HG03575 (cell line): ENCODE measurements around the gene SLC16A3.
"Not testable (repeated sequence)": the region's sequence is repeated elsewhere in the genome, so short reads cannot be mapped to it uniquely, and the experiment has no call there.

ENCODE experiments used
- ATAC-seq: cut with Tn5 transposase; IDR thresholded peaks from one replicate; pipeline ENCODE4 v1.9.1; 2021; ENCODE audit not compliant: unreplicated experiment, insufficient number of reproducible peaks, low FRiP score; ENCODE audit errors: extremely low read depth

Gene SLC16A3

DNA sequence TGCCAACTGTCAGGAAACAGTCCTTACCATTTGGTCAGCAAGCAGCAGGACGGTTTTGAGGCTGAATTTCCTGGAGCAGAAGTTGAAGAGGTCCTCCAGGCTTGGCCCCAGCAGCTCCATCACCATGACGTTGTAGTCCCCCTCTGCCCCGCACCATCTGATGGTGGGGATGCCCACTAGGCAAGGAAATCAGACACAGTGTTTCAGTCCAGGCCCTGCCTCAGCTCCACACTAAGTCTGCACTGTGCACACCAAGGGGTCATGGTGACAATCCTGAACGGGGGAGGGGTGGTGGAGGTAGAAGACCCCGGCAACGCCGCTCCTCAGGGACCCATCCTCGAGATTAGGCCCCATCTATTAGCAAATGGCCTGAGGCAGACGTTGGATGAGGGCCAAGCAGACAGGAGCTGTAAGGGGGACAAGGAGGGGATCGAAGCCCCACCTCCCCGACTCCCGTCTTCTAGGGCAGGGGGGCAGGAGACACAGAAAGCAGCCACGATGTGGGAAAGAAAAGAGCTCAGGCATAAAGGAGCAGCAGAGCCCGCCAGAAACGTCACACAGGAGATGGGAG, 26.6 kb downstream of the SLC16A3 start:
- ATAC-seq: no peak

DNA sequence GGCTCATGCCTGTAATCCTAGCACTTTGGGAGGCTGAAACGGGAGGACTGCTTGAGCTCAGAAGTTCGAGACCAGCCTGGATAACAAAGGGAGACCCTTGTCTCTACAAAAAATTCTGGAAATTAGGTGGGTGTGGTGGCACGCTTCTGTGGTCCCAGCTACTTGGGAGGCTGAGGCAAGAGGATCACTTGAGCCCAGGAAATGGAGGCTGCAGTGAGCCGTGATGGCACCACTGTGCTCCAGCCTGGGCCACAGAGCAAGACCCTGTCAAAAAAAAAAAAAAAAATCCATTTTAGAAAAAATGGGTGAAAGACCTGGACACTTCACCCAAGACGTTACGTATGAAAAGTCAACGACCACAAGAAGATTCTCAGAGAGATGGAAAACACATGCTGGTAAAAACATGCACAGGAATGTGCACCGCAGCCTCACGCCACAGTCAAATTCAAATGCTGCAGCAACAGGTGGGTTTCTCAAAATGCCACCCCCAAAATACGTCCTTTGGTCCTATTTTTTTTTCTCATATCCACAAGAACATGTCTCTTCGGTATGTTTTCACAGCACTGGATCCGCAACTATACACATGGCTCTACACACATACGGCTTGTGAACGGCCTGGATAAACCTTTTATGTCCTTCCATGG, 27.5 kb downstream of the SLC16A3 start:
- no peak for ATAC-seq

DNA sequence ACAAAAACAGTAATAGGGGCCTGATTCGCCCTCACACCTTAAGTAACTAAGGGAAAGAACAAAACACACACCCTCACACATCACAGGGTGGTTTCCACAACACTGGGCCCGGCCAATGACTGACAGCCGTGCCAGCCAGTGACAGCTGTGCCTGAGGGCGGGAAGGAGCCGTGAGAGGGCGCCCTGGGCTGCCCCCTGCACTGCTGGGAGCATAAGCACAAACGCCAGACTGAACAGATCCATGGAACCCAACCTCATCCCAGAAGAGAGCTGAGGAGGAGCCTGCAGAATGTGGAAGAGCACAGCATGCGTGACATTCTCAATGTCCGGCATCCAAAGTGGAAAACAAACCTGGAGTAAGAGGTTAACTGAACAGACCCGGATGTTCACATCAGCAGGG, 28.6 kb downstream of the SLC16A3 start:
- no peak for ATAC-seq

DNA sequence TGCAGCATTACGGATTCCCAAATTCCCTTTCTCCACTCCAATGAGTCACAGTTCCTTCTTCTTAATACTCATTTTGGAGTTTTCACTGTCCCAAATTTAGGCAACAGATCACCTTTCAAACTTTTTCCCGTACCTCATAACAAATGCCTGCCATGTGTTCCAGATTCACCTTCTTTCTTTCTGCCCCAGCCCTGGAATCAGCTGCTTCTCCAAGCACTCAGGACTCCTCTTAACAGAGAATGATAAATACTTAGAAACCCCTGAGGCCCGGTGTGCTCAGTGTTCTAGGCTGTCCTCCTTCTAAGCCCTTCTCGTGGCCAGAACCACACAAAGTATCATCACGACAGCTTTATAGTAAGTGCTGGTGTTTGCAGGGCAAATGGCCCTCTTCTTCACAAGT, 29.7 kb downstream of the SLC16A3 start:
- no peak for ATAC-seq

DNA sequence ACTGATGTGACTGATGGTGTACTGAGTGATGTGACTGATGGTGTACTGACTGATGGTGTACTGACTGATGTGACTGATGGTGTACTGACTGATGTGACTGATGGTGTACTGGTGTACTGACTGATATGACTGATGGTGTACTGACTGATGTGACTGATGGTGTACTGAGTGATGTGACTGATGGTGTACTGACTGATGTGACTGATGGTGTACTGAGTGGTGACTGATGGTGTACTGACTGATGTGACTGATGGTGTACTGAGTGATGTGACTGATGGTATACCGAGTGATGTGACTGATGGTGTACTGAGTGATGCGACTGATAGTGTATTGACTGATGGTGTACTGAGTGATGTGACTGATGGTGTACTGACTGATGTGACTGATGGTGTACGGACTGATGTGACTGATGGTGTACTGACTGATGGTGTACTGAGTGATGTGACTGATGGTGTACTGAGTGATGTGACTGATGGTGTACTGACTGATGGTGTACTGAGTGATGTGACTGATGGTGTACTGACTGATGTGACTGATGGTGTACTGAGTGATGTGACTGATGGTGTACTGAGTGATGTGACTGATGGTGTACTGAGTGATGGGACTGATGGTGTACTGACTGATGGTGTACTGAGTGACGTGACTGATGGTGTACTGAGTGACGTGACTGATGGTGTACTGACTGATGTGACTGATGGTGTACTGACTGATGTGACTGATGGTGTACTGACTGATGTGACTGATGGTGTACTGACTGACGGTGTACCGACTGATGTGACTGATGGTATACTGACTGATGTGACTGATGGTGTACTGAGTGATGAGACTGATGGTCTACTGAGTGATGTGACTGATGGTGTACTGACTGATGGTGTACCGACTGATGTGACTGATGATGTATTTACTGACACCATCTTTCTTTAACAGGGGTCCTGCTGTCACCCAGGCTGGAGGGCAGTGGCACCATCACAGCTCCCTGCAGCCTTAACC, 31.4 kb downstream of the SLC16A3 start:
- not testable (repeated sequence) for ATAC-seq

DNA sequence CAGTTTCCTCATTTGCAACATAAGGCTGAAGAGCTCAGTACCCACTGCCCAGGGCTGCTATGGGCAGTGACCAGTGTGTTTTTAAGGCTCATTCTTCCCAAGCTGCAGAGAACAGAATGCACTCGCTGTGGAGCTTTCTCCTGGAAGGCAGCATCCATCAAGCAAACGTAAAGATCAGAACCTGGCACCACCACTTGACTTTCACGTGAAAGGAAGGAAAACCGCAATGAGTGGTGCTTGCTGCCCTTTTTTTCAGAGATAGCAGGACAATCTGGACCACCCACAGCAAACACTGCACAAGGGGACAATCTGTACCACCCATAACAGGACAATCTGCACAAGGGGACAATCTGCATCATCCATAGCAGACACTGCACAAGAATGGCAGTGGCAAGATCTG, 33.5 kb downstream of the SLC16A3 start:
- ATAC-seq: no peak

DNA sequence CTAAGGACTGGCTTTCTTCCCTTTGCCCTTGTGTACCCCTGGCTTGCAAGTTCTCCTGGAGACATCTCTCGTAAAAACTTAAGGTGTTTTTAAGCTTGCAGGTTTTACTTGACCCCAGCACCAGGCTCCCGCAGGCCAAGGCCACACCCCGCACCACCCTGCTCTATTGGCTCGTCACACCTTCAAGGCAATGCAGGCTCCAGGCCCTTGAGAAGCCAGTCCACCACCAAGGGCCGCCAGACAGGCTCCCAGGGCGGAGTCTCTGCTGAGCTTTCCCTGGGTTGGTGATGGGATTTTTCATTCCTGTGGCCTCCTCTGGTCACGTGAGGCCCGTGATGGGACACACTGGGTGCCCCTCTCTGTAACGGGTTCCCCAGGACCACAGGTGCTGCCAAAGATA, 34.8 kb downstream of the SLC16A3 start:
- no peak for ATAC-seq

DNA sequence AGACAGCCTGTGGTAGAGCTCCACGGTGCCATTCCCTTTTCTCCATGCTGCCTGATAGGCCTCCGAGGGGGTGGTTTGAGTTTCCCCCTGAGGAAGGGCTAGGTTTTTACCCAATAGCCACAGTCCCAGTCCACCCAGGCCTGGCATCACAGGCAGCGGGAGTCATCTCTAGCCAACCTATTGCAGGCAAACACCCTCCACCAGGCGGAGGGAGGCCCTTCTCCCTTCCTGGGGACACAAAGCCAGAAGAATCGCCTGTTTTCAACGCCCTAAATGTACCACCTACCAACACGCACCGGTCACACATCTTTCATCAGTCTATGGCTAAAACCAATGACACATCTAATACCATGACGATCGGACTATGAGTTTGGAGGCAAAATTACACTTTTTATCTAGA, 37.3 kb downstream of the SLC16A3 start:
- ATAC-seq: no peak

DNA sequence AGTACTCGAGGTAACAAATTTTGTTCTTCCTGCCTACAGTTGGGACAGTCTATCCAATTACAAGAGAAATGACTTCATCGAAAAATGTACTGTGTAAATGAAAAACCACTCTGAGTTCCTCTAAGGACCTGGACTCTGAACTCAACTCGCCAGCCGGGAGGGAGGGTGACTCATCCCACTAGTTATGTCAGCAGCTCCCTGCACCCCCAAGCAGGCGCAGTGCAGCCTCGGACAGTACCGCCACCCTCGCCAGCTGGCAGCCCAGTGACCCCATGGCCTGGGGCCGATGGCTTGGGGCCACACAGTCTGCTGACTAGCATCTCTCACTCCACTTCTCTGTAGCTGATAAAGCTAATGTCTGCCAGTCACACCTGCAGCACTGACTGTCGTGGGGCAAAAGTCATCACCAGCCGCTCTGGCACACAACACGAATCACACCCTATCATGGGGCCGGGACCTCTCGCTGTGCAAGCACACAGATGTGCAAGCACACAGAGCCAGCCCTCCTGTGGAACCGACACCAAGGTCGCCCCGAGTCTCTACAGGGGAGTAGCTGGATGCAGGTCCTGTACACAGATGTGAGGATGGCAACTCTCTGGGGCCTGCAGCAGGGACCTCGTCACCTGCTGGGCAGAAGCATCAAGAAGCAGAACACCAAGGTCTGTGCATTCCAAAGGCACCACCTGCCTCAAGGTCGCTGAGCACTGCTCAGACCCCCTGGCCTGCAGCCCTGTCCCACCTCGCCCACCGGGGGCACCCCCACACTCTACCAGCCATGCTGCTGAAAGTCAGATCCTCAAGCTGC, 38.9 kb downstream of the SLC16A3 start:
- no peak for ATAC-seq

DNA sequence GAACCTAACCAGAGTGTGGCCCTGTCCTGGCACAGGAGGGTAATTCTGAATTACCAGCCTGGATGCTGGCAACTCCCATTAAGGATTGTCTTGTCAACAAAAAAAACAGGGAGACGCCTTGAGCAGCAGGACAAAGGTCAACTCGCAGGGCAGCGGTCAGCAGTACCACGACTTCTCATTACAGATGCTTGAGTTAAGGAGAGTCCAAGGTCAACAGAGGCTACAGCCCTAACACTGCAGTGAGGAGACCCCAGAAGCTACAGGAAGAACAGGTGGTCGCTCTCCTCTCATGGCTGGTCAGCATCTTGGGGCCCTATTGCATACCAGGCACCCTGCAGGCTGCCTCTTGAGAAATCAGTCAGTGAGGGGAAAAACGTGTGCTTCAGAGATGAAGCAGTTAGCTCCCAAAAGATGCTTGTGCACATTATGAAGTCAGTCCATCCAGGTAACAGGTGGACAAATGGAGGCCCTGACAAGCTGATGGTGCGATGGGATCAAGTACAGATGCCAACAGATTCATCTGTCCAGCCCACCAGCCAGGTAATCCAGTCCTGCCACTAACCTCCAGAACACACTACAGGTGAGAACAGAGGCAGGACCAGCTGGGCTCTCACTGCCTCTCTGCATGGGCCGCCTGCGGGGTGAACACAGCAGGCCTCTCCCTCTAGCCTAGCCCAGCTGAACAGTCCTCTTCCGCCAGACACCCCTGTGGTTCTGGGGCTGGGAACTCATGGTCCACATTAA, 40.5 kb downstream of the SLC16A3 start:
- ATAC-seq: no peak

DNA sequence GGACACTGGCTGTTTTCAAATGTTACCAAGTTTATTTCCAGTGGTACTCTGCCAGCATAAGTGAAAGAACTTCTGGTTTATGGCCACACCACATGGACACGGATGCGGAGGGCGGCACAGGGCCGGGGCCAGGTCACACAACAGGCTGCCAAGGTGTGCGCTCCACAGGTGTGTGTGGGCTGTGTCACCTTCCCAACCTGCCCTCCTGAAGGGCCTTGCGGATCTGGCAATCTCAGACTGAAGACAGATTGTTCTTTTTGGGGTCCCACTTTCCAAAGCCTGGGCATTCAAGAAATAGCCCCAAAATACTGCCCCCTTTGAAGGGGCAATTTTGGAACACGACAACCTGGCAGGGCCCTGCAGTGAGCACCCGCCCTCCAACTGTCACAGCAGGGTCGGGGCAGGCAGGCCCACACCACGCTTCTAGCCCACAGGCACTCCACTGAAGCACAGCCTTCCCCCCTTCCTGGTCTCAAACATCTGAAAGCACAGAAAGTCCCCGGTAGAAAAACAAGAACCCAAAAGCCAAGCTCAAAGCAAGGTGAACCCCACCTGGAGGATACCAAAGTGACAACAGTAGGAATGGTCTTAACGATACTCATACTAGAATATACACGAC, 41.1 kb downstream of the SLC16A3 start:
- ATAC-seq: no peak

DNA sequence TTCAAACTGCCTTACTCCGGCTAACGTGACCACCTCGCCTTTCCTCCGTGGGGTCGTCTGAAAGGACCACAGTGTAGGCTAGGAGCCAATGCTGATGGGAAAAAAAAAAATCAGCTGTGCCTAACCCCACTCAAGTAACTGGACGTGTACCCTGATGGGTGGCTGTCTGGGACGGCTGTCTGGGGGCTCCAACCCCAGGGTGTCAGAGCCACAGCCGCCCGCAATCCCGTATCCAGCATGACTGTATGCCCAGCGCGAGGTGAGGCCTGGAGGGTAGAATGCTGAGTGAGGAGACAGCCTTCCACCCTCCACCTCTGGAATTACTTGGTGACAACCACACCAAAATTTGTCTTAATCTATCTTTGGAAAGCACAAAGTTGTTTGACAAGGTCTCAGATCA, 41.8 kb downstream of the SLC16A3 start:
- ATAC-seq: no peak

DNA sequence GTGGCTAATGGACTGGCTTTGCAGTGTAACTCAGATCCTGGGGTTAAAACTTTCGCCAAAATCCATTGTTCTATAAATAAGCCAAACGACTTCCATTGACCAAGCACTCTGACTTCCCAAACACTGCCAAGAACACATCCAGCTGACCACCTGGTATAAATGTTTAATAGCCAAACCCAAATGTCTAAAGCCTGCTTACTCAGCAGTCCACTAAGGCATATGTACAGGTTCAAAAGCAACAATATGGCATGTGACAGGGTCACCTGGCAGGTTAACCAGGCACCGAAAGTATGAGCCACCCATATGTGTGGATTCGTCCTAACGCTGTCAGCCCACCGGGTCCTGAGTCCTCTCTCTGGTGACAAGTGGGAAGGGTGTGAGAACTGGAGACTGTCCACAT, 42.6 kb downstream of the SLC16A3 start:
- ATAC-seq: no peak

DNA sequence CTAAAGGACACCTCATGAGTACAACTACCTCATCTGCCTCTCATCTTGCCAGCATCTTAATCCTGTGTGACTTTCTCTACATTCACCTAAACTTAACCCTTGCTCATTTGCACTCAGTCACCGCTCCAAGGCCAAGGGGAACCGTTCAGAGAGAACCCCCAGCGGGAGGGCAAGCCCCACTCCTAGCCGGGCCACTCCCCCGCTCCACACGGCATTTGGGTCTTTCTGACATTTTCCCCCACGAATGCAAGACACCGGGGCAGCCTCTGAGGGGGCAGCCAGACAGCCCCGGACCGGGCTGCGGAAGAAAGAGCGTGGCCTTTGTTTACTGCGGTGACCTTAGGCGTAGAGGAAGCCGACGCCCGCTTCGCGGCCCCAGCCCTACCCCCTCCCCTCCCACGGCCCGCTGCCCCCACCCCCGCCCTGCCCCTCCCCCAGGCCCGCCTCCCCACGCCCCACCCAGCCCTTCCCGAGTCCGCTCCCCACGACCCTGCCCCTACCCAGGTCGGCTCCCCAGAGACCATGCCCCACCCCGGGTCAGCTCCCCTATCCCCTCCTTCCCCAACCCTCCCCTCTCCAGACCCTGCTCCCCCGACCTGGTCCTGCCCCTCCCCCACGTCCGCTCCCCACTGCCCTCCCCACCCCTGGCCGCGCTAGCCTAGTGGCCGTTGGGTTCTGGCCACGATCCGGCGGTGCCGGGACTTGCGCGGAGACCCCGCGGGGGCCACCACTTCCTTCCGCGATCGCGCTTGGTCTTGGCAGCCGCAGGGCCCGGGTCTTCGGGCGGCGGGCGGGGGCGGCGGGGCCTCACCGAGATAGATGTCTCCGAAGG, 43.9 kb downstream of the SLC16A3 start:
- ATAC-seq: no peak

DNA sequence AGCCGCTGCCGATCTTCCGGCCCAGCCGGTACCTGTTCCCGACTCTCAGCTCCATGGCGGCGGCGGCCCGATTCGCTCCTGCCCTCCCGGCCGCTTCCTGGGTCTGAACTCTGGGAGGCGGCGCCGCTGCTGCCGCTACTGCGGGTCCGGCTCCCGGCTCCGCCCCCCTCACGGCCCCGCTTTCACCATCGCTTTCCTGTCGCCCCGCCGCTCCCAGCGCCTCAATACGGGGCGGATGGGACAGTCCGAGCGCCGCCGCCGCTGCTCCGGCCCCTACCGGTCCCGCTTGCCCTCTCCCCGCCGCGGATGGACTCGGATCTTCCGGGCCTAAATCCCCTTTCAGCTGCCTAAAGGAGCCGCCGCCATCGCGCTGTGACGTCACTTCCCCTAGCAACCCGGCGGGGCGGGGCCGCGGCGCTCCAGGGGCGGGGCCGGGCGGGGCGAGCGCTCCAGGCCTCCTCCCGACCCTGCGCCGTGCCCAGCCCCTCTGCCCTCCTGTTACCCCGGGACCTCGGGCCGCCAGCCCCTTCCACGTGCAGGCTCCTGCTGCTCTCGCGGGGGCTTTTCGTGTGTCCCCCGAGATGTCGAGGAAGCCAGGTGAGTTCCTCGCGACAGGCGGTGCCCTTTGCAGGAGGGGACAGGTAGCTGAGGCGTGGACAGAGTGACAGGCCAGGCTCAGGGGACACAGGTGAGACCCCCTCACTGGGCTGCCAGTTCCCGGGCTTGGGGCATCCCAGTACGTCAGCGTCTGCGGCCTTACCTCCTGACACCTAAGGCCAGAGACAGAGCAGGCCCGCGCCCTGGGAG, 44.7 kb downstream of the SLC16A3 start, which contains the start of gene CSNK1D:
TSS of gene CSNK1D (minus strand) at position 374 of the 807 bp plus-strand sequence. CDS start at position 55, 319 bp downstream.
- no peak for ATAC-seq

DNA sequence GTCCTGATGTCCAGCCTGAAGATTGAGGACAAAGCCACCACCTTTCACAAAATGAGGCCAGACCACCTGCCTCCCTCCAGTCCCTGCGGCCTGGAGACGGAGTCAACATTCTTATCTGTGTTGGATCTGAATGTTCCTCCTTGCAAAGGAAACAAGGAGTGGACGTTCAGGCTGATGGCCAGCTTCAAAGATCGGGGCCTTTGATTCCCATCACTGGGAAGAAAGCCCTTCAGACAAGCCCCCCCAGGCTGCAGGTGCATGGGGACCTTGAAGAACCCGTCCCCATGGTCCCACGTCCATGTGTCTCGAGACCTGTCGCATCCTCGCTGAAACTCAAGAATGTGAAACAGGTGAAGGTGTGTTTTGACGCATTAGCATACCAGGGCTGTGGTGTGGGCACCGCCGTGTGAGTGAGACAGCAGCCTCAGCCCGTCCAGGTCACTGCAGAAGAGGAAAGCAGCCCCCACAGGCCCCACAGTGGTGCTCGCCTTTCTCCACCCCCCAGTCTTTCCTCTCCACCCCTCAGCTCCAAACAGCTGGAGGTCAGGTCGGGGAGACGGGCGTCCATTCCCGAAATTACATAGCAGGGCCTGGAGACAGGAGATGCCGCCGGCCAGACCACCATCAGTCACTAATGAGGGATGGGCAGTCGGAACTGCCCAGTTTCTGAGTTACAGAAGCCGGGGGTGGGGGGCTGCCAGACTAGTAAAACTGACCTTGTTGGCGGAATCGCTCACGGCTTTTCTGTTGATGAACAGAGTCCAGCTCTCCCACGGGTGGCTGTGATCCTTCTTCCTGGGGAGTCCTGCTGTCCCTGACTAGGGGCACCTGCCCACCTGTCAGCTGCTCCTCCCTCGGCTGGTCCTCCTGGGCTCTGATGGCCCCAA, 45.5 kb downstream of the SLC16A3 start:
- no peak for ATAC-seq
